Osteoblast (primary cell): ENCODE results near the gene PLPP2. TPM values are rescaled to one million over a fixed set of nuclear protein-coding genes. Genes with fewer than 3 reads are reported as not detected.

ENCODE experiments used
- DNase-seq: peaks from one replicate; pipeline ENCODE4 v3.0.0; 2011; ENCODE audit warnings: low spot score, mixed read lengths; ENCODE audit not compliant: insufficient read length; ENCODE audit errors: missing footprints
- H2AFZ ChIP-seq: 2 replicates; pipeline ENCODE4 v1.6.0; 2011; ENCODE audit warnings: mild to moderate bottlenecking, low read length
- H3K27ac ChIP-seq: 2 replicates; pipeline ENCODE4 v1.5.1; 2011; ENCODE audit warnings: mild to moderate bottlenecking, low read depth, low read length, moderate library complexity
- H3K27me3 ChIP-seq: 2 replicates; pipeline ENCODE4 v1.6.0; 2012; ENCODE audit warnings: mild to moderate bottlenecking, control low read depth, inconsistent platforms, low read length, moderate library complexity; ENCODE audit not compliant: insufficient read depth
- H3K36me3 ChIP-seq: 2 replicates; pipeline ENCODE4 v1.5.1; 2011; ENCODE audit warnings: mild to moderate bottlenecking, low read length, control low read depth, moderate library complexity; ENCODE audit not compliant: insufficient read depth
- H3K4me1 ChIP-seq: 2 replicates; pipeline ENCODE4 v1.5.1; 2011; ENCODE audit warnings: mild to moderate bottlenecking, low read length, control low read depth, moderate library complexity; ENCODE audit not compliant: insufficient read depth
- H3K4me2 ChIP-seq: 2 replicates; pipeline ENCODE4 v1.6.0; 2011; ENCODE audit warnings: mild to moderate bottlenecking, low read length; ENCODE audit not compliant: insufficient read depth
- H3K4me3 ChIP-seq: fragments of 200-600 bp; sonication (generic); 3 replicates; pipeline ENCODE4 v1.5.1; 2012; ENCODE audit warnings: mild to moderate bottlenecking, low read length, inconsistent platforms; ENCODE audit not compliant: insufficient read depth
- H3K79me2 ChIP-seq: 2 replicates; pipeline ENCODE4 v1.6.0; 2012; ENCODE audit warnings: mild to moderate bottlenecking, low read length, control low read depth, inconsistent platforms; ENCODE audit not compliant: insufficient read depth
- H3K9me3 ChIP-seq: 2 replicates; pipeline ENCODE4 v1.5.1; 2011; ENCODE audit warnings: low read depth, low read length, control low read depth
- H4K20me1 ChIP-seq: 2 replicates; pipeline ENCODE4 v1.6.0; 2012; ENCODE audit warnings: mild to moderate bottlenecking, low read length, control low read depth; ENCODE audit not compliant: insufficient read depth
- CTCF ChIP-seq: IDR thresholded peaks from 2 replicates; pipeline ENCODE4 v1.5.1; 2011; ENCODE audit warnings: mild to moderate bottlenecking, low read depth, low read length, moderate library complexity; ENCODE audit errors: extremely low read depth
- total RNA-seq: library from RNA; depleted of rRNA; stranded (reverse); fragments of >200 nt; gene quantifications from 2 replicates; pipeline ENCODE4 v1.2.3, GENCODE V29; 2012

The PLPP2 gene
- total RNA-seq, 1 donor, result 1.1 TPM

GRCh38 chr19:245457-245856 lies 45.7 kb downstream of the PLPP2 start:
- no peak for TF ChIP-seq CTCF
- no peaks in the 10 kb centered on the region for H4K20me1 ChIP-seq
- no peak overlapping the region for H2AFZ ChIP-seq
- no peak overlapping the region for H3K27ac ChIP-seq
- no peaks in the 10 kb centered on the region for H3K9me3 ChIP-seq
- no peak overlapping the region for H3K4me2 ChIP-seq
- H3K4me3 ChIP-seq, result no peak overlapping the region
- no peaks in the 10 kb centered on the region for H3K36me3 ChIP-seq
- no peaks in the 10 kb centered on the region for H3K27me3 ChIP-seq
- H3K4me1 ChIP-seq, result no peaks in the 10 kb centered on the region
- DNase-seq, result no peak
- no peaks in the 10 kb centered on the region for H3K79me2 ChIP-seq

Other genes with a start within 250 kb of the PLPP2 start
- not detected in 2 replicates for gene OR4F17, start 184.3 kb downstream of the PLPP2 start, total RNA-seq
- gene MIER2, start 53.4 kb upstream of the PLPP2 start, total RNA-seq, result 10.9 and 14.8 TPM in 2 replicates
- gene C2CD4C, start 117.7 kb upstream of the PLPP2 start, total RNA-seq, result not detected in 2 replicates
- gene SHC2, start 169.6 kb upstream of the PLPP2 start, total RNA-seq, result 0.36 and 1.5 TPM in 2 replicates
- gene MADCAM1, start 205.1 kb upstream of the PLPP2 start, total RNA-seq, result 0.59 and 0.72 TPM in 2 replicates
- 38.3 and 47.8 TPM in 2 replicates for gene TPGS1, start 216.1 kb upstream of the PLPP2 start, total RNA-seq
- gene CDC34, start 240.4 kb upstream of the PLPP2 start, total RNA-seq, result 32.9 and 40.4 TPM in 2 replicates